B cell (primary cell): ENCODE data around the gene BRSK1. TPM values are rescaled to one million over a fixed set of nuclear protein-coding genes. Genes with fewer than 3 reads are reported as not detected.

Source experiments
- ATAC-seq: fragments of 200-7000 bp; cut with Tn5 transposase; one replicate; pipeline ENCODE4 v1.10.0; 2021; ENCODE audit warnings: low read depth, mild to moderate bottlenecking, moderate number of reproducible peaks, moderate library complexity
- CTCF ChIA-PET: fragments of 350-600 bp; sonication (Branson Sonifier 250); formaldehyde crosslinking; loops from one replicate; lab custom pipeline; 2021; ENCODE audit warnings: antibody characterized with exemption, inconsistent platforms; lab: Charles Lee
- POLR2A ChIA-PET: fragments of 350-600 bp; sonication (Branson Sonifier 250); formaldehyde crosslinking; loops from one replicate; lab custom pipeline; 2021; ENCODE audit warnings: antibody characterized with exemption; lab: Charles Lee
- DNase-seq: peaks from one replicate; pipeline ENCODE4 v3.0.0; 2013
- H2AFZ ChIP-seq: 2 replicates; pipeline ENCODE4 v1.6.1; 2012; ENCODE audit warnings: mild to moderate bottlenecking, low read depth, low read length; ENCODE audit not compliant: insufficient read depth, poor library complexity, severe bottlenecking
- H3K27ac ChIP-seq, 2 donors: 1 replicate in 1 of 2; 2 replicates in 1 of 2; pipeline ENCODE4 v1.5.1; 2012 to 2013; ENCODE audit warnings: low read length in 2 of 2, mild to moderate bottlenecking in 2 of 2, moderate library complexity in 1 of 2
- H3K27me3 ChIP-seq, 4 experiments: fragments of 200-600 bp in 1 of 4; sonication (generic) in 1 of 4; replicated peaks in 1 of 4; 1 replicate in 2 of 4; 2 replicates in 2 of 4; pipeline versions ENCODE4 v1.6.1 to v1.7.0; 2013 to 2016; ENCODE audit warnings: low read length in 3 of 4, mild to moderate bottlenecking in 2 of 4, mixed read lengths in 1 of 4, moderate library complexity in 1 of 4; ENCODE audit not compliant: insufficient read depth in 4 of 4, control insufficient read depth in 3 of 4; ENCODE audit errors: control extremely low read depth in 1 of 4
- H3K36me3 ChIP-seq, 2 experiments: replicated peaks in 1 of 2; 1 replicate in 1 of 2; 2 replicates in 1 of 2; pipeline versions ENCODE4 v1.6.1 to v1.7.1; 2013; ENCODE audit warnings: low read length in 1 of 2; ENCODE audit not compliant: insufficient read depth in 2 of 2, control insufficient read depth in 1 of 2; ENCODE audit errors: control extremely low read depth in 1 of 2, extremely low read depth in 1 of 2
- H3K4me1 ChIP-seq, 2 donors: fragments of 200-600 bp in 1 of 2; sonication (generic) in 1 of 2; 1 replicate in 1 of 2; 2 replicates in 1 of 2; pipeline versions ENCODE4 v1.5.1 to v1.6.1; 2013 to 2017; ENCODE audit warnings: low read length in 2 of 2; ENCODE audit not compliant: control insufficient read depth in 2 of 2, insufficient read depth in 2 of 2
- H3K4me2 ChIP-seq: replicated peaks from 2 replicates; pipeline ENCODE3; 2012; ENCODE audit warnings: mild to moderate bottlenecking, low read depth, low read length; ENCODE audit not compliant: poor library complexity, severe bottlenecking
- H3K4me3 ChIP-seq, 5 experiments: fragments of 200-600 bp in 1 of 5; sonication (generic) in 1 of 5; 1 replicate in 3 of 5; 2 replicates in 2 of 5; pipeline versions ENCODE4 v1.5.1 to v1.7.0; 2011 to 2016; ENCODE audit warnings: low read length in 4 of 5, mild to moderate bottlenecking in 4 of 5, low read depth in 2 of 5, control low read depth in 1 of 5, moderate library complexity in 1 of 5; ENCODE audit not compliant: insufficient read depth in 1 of 5; ENCODE audit errors: control extremely low read depth in 1 of 5, extremely low read depth in 1 of 5
- H3K79me2 ChIP-seq: fragments of 200-600 bp; sonication (generic); one replicate; pipeline ENCODE4 v1.6.0; 2016; ENCODE audit warnings: low read length; ENCODE audit not compliant: control insufficient read depth, insufficient read depth
- H3K9ac ChIP-seq: fragments of 200-600 bp; sonication (generic); 2 replicates; pipeline ENCODE4 v1.6.1; 2017; ENCODE audit warnings: mild to moderate bottlenecking, low read length, moderate library complexity
- H3K9me3 ChIP-seq, 3 donors: one replicate each; pipeline versions ENCODE4 v1.6.1 to v1.7.1; 2013; ENCODE audit warnings: low read length in 2 of 3; ENCODE audit not compliant: control insufficient read depth in 2 of 3, insufficient read depth in 1 of 3; ENCODE audit errors: control extremely low read depth in 1 of 3
- H4K20me1 ChIP-seq: 2 replicates; pipeline ENCODE4 v1.6.0; 2012; ENCODE audit warnings: mild to moderate bottlenecking, low read length; ENCODE audit not compliant: insufficient read depth, control insufficient read depth, poor library complexity, severe bottlenecking
- H3K27ac Mint-ChIP-seq: one replicate; pipeline ENCODE4 v1.8.0; 2021; ENCODE audit warnings: mixed read lengths
- H3K27me3 Mint-ChIP-seq: one replicate; pipeline ENCODE4 v1.8.0; 2021; ENCODE audit warnings: mixed read lengths
- H3K4me1 Mint-ChIP-seq: one replicate; pipeline ENCODE4 v1.8.0; 2021; ENCODE audit warnings: mixed read lengths
- H3K4me3 Mint-ChIP-seq: one replicate; pipeline ENCODE4 v1.8.0; 2021; ENCODE audit warnings: mixed read lengths
- H3K9me3 Mint-ChIP-seq: one replicate; pipeline ENCODE4 v1.8.0; 2022; ENCODE audit warnings: mixed read lengths; ENCODE audit not compliant: insufficient read depth
- EZH2 ChIP-seq: IDR thresholded peaks from 2 replicates; pipeline ENCODE4 v1.6.1; 2012; ENCODE audit warnings: borderline replicate concordance, low read depth, mild to moderate bottlenecking, moderate library complexity, low read length; ENCODE audit not compliant: insufficient read depth, poor library complexity, severe bottlenecking
- WGBS: methylation state at CpG from one replicate; pipeline ENCODE4 v1.1.5; 2013; ENCODE audit warnings: missing lambda C conversion rate; ENCODE audit not compliant: insufficient coverage; 5-methylcytosine and 5-hydroxymethylcytosine counted together
- intact Hi-C: fragments of 100-400 bp; cut with micrococcal nuclease; formaldehyde crosslinking; loops from one replicate; pipeline ENCODE4 v1.10.0; 2022
- polyA plus RNA-seq: library from polyadenylated mRNA; depleted of rRNA; stranded (reverse); fragments of >200 nt; gene quantifications from 2 replicates; pipeline ENCODE4 v1.2.3, GENCODE V29; 2012
- total RNA-seq, 2 donors: library from RNA; stranded (reverse); fragments of 120-200 nt in 1 of 2; gene quantifications; 1 replicate in 1 of 2; 2 replicates in 1 of 2; pipeline versions ENCODE4 v1.2.3 to v1.2.4, GENCODE V29; 2013 to 2022
- TF ChIP-seq, protein P1 (sequence below): fragments of 200-600 bp; IDR thresholded peaks from one replicate; pipeline ENCODE4 v1.8.0; 2022; ENCODE audit warnings: antibody characterized with exemption, mild to moderate bottlenecking

Gene BRSK1
- total and polyA plus RNA-seq, 2 donors (not counting 1 experiment from before 2014, with no cell fraction given) = 0.94 to 1.4 TPM

DNA sequence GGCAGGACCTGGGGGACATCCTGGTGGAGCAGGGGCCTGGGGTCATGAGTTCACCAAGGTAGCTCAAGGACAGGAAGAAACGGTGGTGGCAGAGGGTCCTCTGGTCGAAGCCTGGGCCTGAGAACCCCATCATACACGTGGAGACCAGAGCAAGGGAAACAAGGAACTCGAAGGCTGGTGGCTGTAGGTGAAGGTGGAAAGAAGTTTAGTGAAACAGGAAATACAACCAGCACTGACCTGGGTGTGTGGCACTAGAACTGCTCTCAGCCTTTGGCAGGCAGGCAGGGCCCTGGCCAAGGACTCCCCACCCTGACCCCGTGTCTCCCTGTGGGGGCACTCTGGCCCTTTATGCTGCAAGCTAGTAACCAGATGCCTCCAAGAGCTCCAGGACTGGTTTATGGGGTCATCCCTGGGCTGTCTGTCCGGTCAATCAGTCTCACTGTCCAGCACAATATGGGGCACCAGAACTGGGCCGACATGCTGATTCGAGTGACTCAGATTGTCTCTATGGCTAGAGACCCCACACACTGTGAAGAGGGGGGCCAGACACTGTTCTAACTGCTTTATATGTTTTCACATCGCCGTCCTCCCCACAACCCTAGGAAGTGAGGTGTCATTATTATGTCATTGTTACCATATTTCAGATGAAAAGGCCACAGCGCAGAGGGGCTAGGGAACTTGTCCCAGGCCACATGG lies 67.0 kb downstream of the BRSK1 start:
- no peak for TF ChIP-seq EZH2
- TF ChIP-seq, protein P1, sequence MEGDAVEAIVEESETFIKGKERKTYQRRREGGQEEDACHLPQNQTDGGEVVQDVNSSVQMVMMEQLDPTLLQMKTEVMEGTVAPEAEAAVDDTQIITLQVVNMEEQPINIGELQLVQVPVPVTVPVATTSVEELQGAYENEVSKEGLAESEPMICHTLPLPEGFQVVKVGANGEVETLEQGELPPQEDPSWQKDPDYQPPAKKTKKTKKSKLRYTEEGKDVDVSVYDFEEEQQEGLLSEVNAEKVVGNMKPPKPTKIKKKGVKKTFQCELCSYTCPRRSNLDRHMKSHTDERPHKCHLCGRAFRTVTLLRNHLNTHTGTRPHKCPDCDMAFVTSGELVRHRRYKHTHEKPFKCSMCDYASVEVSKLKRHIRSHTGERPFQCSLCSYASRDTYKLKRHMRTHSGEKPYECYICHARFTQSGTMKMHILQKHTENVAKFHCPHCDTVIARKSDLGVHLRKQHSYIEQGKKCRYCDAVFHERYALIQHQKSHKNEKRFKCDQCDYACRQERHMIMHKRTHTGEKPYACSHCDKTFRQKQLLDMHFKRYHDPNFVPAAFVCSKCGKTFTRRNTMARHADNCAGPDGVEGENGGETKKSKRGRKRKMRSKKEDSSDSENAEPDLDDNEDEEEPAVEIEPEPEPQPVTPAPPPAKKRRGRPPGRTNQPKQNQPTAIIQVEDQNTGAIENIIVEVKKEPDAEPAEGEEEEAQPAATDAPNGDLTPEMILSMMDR = no peak
- CTCF ChIA-PET = no interaction called here

DNA sequence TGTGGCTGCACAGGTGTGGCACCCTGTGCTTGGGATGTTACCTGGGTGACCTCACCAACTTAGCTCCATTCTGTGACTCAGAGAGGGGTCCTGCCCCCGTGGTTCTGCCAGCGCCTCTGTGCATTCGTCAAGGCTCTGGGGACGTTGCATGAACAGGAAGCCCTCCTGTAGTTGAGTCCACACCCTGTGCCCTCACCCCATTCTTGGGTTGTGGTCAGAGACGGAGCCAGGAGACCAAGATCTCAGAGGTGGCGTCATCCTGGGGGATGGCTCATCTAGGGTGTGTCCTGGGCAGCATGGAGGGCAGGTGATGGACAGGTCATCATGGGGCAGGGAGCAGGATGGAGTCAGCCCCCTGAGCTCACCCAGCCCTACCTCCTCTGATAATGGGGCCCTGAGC lies 68.2 kb downstream of the BRSK1 start:
- no peak for TF ChIP-seq EZH2
- TF ChIP-seq, protein P1 = no peak
- POLR2A ChIA-PET = no interaction called here

More for the DNA sequence above, 67.0 kb downstream of the BRSK1 start:
- Histone ChIP-seq H3K9ac (no peak overlapping the region), H3K79me2 (no peaks in the 10 kb centered on the region), H3K9me3 (peaks cover 0 to 14% (median 0%) of the 10 kb centered on the region in 3 donors), H3K4me2 (no peak overlapping the region), H2AFZ (no peak overlapping the region), H3K4me1 (peaks cover 23 to 29% of the 10 kb centered on the region in 2 donors), H3K27ac (no peak overlapping the region), H3K4me3 (no peak overlapping the region), H4K20me1 (no peaks in the 10 kb centered on the region), H3K36me3 (no peaks in the 10 kb centered on the region), H3K27me3 (peaks cover 0 to 49% (median 20%) of the 10 kb centered on the region in 4 experiments)
- Mint-ChIP-seq H3K9me3 (no peaks in the 10 kb centered on the region), H3K4me1 (peaks cover 23% of the 10 kb centered on the region), H3K4me3 (no peak overlapping the region), H3K27me3 (peaks cover 37% of the 10 kb centered on the region), H3K27ac (no peak overlapping the region)
- intact Hi-C loops = no loop called here
- POLR2A ChIA-PET = no interaction called here
- no peak for DNase-seq
- ATAC-seq = no peak
- WGBS = 73% methylated on average over 9 of the region's 11 CpGs

More for the DNA sequence above, 68.2 kb downstream of the BRSK1 start:
- intact Hi-C loops = no loop called here
- no peaks in the 10 kb centered on the region for H3K9me3 Mint-ChIP-seq
- Histone ChIP-seq H3K79me2 (no peaks in the 10 kb centered on the region), H3K27ac (no peak overlapping the region), H3K27me3 (peaks cover 0 to 55% (median 23%) of the 10 kb centered on the region in 4 experiments), H2AFZ (no peak overlapping the region), H3K9ac (no peak overlapping the region), H4K20me1 (no peaks in the 10 kb centered on the region), H3K36me3 (no peaks in the 10 kb centered on the region), H3K9me3 (peaks cover 0 to 18% (median 0%) of the 10 kb centered on the region in 3 donors), H3K4me3 (no peak overlapping the region), H3K4me2 (no peak overlapping the region), H3K4me1 (peaks cover 23 to 29% of the 10 kb centered on the region in 2 donors)
- ATAC-seq (no peak), DNase-seq (no peak)
- no peak overlapping the region for H3K27ac Mint-ChIP-seq
- H3K27me3 Mint-ChIP-seq = peaks cover 38% of the 10 kb centered on the region
- 62% methylated on average over 2 of the region's 6 CpGs for WGBS
- H3K4me3 Mint-ChIP-seq = peak overlapping the region; percentile 82
- peaks cover 23% of the 10 kb centered on the region for H3K4me1 Mint-ChIP-seq
- CTCF ChIA-PET = no interaction called here
